Parietal lobe (tissue), 1 donor: ENCODE results near the gene SLC5A9. TPM values are rescaled to one million over a fixed set of nuclear protein-coding genes. Genes with fewer than 3 reads are reported as not detected.

Experiments
- total RNA-seq: library from RNA; depleted of rRNA; stranded (reverse); fragments of >200 nt; gene quantifications from one replicate; pipeline ENCODE4 v1.2.3, GENCODE V29; 2014

SLC5A9 gene
- total RNA-seq: not detected

DNA sequence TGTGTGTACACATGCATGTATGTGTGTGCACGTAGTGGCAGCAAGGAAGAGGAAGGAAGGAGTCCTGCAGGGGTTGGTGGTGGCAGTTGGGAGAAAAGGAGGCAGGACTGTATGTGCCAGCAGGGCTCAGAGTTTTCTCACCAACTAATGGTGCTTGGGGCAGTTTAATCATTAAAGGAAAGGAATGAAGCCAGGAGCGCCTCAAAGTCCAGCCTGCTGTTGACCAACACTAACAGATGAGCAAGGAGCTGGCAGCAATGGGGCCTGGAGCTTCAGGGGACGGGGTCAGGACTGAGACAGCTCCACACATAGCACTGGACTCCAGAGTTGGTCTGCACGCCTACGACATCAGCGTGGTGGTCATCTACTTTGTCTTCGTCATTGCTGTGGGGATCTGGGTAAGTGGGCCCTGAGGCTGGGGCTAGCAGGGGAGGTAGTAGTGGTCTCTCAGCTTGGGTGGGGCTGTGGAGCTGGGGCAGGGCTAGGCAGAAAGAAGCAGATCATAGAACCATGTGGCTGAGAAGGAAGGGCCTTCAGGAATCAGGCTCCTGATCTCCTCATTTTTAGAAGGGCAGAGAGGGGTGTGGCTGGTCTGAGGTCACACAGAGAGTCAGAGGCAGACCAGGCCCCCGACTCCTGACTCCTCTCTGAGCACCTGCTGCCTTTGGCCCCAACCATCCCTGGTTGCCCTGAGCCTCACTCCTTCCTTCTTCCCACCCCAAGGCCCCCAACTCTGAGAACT, at the start of gene SLC5A9:
SLC5A9 (plus strand) TSS at position 216 of the 742 bp plus-strand sequence; CDS start at position 237, 21 bp downstream.

Other genes starting within 250 kb of the SLC5A9 start
- not detected for gene TRABD2B, start 225.3 kb upstream of the SLC5A9 start, total RNA-seq
- 12.8 TPM for gene SPATA6, start 249.5 kb downstream of the SLC5A9 start, total RNA-seq